HG02588 (cell line): ENCODE results near the gene RPL3.

ENCODE experiments used
- ATAC-seq: cut with Tn5 transposase; IDR thresholded peaks from one replicate; pipeline ENCODE4 v1.9.1; 2021; ENCODE audit warnings: mild to moderate bottlenecking, moderate library complexity; ENCODE audit not compliant: unreplicated experiment

The RPL3 gene

GRCh38 chr22:39301108-39301507 is 18.3 kb downstream of the RPL3 start:
- no peak for ATAC-seq

GRCh38 chr22:39300186-39300830 is 19.1 kb downstream of the RPL3 start:
- no peak for ATAC-seq

GRCh38 chr22:39299829-39300178 is 19.6 kb downstream of the RPL3 start:
- no peak for ATAC-seq

- no peak for ATAC-seq
Measured at GRCh38 chr22:39298241-39298987, 21.0 kb downstream of the RPL3 start.

GRCh38 chr22:39297490-39298240 is 21.8 kb downstream of the RPL3 start:
- no peak for ATAC-seq

GRCh38 chr22:39296981-39297489 is 22.4 kb downstream of the RPL3 start:
- ATAC-seq: no peak

- no peak for ATAC-seq
Measured at GRCh38 chr22:39296535-39296934, 22.9 kb downstream of the RPL3 start.

- ATAC-seq: no peak
Measured at GRCh38 chr22:39294571-39295468, 24.6 kb downstream of the RPL3 start.

GRCh38 chr22:39293766-39294368 is 25.6 kb downstream of the RPL3 start:
- no peak for ATAC-seq

- no peak for ATAC-seq
Measured at GRCh38 chr22:39292561-39293074, 26.8 kb downstream of the RPL3 start.

- no peak for ATAC-seq
Measured at GRCh38 chr22:39292031-39292462, 27.4 kb downstream of the RPL3 start.

GRCh38 chr22:39291523-39291922 is 27.9 kb downstream of the RPL3 start:
- ATAC-seq: no peak

GRCh38 chr22:39290724-39291161 is 28.7 kb downstream of the RPL3 start:
- ATAC-seq: no peak

GRCh38 chr22:39289975-39290720 is 29.3 kb downstream of the RPL3 start:
- no peak for ATAC-seq

- no peak for ATAC-seq
Measured at GRCh38 chr22:39289533-39289932, 29.9 kb downstream of the RPL3 start.

GRCh38 chr22:39288135-39288898 is 31.1 kb downstream of the RPL3 start:
- no peak for ATAC-seq

- no peak for ATAC-seq
Measured at GRCh38 chr22:39287076-39287725, 32.2 kb downstream of the RPL3 start.

- no peak for ATAC-seq
Measured at GRCh38 chr22:39284983-39285382, 34.4 kb downstream of the RPL3 start.
